ENCODE measurements around the gene PAQR9. TPM values are rescaled to one million over a fixed set of nuclear protein-coding genes. Genes with fewer than 3 reads are reported as not detected.

The PAQR9 gene
- total RNA-seq, 3 donors from 2014 or later (not counting 1 experiment from before 2014, with no cell fraction given): not detected

DNA sequence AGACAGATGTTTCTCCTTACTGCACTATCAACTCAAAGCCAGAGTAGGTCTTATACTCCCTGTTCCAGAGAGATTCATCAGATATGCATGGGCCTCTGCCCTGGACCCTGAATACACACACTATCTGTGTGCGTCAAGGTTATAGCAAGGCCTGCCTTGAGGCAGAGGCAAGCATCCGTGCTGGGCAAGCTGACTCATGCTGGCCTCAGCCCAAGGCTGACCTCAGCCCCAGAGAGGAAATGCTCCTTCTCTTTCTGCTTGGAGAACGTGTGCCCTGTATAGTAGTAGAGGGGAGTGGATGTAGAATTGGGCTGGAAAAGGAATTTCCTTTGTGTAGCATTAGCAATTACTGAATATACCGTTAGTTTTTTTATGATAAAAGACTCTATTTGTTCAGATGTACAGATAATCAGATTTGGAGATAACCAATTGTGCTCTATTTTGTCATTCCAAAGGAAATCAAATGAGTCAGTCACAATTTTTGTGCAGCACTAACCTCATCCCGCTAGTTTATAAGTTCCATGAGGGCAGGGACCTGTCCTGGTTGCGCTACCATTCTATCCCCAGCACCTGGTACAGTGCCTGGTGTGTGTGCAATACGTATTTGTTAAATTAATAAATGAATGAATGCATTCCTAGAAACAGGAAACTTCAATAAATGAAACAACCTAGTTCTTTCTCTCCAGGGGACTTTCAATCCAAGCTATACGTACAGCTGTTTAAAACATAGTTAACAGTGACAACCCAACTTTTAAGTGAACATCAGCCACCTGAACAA, 13.3 kb upstream of the PAQR9 start:
- peak in 1 of 3 donors; percentile 48 for ATAC-seq
- Histone ChIP-seq H3K9me3 (ENCODE audit: control insufficient read depth, insufficient read depth, low read length) (no peaks in the 10 kb centered on the region), H3K27me3 (ENCODE audit: control insufficient read depth, insufficient read depth, low read length) (no peaks in the 10 kb centered on the region), H3K4me3 (ENCODE audit: low read length) (no peak overlapping the region), H3K27ac (ENCODE audit: low read length) (no peak overlapping the region), H3K4me1 (ENCODE audit: control insufficient read depth, insufficient read depth, low read length) (no peaks in the 10 kb centered on the region), H3K36me3 (ENCODE audit: control insufficient read depth, insufficient read depth, low read length) (no peaks in the 10 kb centered on the region)
- 69% methylated on average over 6 of the region's 8 CpGs for WGBS (ENCODE audit: insufficient coverage)
- H3K4me3 Mint-ChIP-seq: no peak overlapping the region
- H3K4me1 Mint-ChIP-seq: no peaks in the 10 kb centered on the region
- TF ChIP-seq, protein P1, sequence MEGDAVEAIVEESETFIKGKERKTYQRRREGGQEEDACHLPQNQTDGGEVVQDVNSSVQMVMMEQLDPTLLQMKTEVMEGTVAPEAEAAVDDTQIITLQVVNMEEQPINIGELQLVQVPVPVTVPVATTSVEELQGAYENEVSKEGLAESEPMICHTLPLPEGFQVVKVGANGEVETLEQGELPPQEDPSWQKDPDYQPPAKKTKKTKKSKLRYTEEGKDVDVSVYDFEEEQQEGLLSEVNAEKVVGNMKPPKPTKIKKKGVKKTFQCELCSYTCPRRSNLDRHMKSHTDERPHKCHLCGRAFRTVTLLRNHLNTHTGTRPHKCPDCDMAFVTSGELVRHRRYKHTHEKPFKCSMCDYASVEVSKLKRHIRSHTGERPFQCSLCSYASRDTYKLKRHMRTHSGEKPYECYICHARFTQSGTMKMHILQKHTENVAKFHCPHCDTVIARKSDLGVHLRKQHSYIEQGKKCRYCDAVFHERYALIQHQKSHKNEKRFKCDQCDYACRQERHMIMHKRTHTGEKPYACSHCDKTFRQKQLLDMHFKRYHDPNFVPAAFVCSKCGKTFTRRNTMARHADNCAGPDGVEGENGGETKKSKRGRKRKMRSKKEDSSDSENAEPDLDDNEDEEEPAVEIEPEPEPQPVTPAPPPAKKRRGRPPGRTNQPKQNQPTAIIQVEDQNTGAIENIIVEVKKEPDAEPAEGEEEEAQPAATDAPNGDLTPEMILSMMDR (IDR thresholded peaks at IDR 0.05): no peak
- H3K27ac Mint-ChIP-seq: no peak overlapping the region
- intact Hi-C loops (cut with micrococcal nuclease): no loop called here
- no peak for DNase-seq
- no peaks in the 10 kb centered on the region for H3K9me3 Mint-ChIP-seq
- H3K27me3 Mint-ChIP-seq (ENCODE audit: low read depth in 2 of 2): peaks cover 12 to 41% of the 10 kb centered on the region in 2 donors
- H3K36me3 Mint-ChIP-seq: no peaks in the 10 kb centered on the region

DNA sequence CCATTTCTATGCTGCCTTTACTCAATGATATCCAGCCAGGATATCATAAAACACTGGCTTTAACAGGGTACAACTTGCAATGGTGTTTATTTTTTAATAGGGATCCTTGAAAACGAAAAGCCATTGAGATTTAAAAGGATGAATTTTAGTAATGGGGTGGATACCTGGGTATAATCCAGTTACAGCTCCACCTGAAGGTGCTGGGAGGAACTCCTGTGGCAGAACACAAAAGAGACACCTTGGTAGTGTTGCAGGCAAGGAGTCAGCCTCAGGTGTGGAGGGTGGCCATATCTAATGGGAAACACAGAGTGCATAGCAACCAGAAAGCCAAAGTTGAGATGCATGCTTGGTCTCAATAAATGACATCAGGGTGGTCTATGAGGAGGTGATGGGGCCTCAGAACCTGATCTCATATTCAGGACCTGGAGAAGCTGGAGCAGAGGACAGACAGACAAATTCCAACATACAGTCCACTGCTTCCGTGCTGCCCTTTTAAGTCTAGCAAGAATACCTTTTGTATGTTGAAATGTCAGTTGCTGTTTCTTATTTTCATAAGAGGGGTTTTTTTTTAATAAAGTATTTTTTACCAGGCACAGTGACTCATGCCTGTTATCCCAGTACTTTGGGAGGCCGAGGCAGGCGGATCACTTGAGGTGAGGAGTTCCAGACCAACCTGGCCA, 12.0 kb upstream of the PAQR9 start:
- H3K27ac ChIP-seq (ENCODE audit: low read length): no peak overlapping the region
- WGBS (ENCODE audit: insufficient coverage): 85% methylated on average over 1 of the region's 4 CpGs
- no peaks in the 10 kb centered on the region for H3K4me1 ChIP-seq (ENCODE audit: control insufficient read depth, insufficient read depth, low read length)
- DNase-seq (no peak), ATAC-seq (no peak)
- TF ChIP-seq, protein P1 (IDR thresholded peaks at IDR 0.05): no peak
- no peak overlapping the region for H3K4me3 Mint-ChIP-seq
- H3K36me3 Mint-ChIP-seq: no peaks in the 10 kb centered on the region
- no peak overlapping the region for H3K4me3 ChIP-seq (ENCODE audit: low read length)
- no peaks in the 10 kb centered on the region for H3K36me3 ChIP-seq (ENCODE audit: control insufficient read depth, insufficient read depth, low read length)
- no peaks in the 10 kb centered on the region for H3K4me1 Mint-ChIP-seq
- H3K27me3 ChIP-seq (ENCODE audit: control insufficient read depth, insufficient read depth, low read length): no peaks in the 10 kb centered on the region
- H3K27ac Mint-ChIP-seq: no peak overlapping the region
- H3K27me3 Mint-ChIP-seq (ENCODE audit: low read depth in 2 of 2): peaks cover 11 to 49% of the 10 kb centered on the region in 2 donors
- intact Hi-C loops (cut with micrococcal nuclease): no loop called here
- no peaks in the 10 kb centered on the region for H3K9me3 ChIP-seq (ENCODE audit: control insufficient read depth, insufficient read depth, low read length)
- H3K9me3 Mint-ChIP-seq: no peaks in the 10 kb centered on the region

DNA sequence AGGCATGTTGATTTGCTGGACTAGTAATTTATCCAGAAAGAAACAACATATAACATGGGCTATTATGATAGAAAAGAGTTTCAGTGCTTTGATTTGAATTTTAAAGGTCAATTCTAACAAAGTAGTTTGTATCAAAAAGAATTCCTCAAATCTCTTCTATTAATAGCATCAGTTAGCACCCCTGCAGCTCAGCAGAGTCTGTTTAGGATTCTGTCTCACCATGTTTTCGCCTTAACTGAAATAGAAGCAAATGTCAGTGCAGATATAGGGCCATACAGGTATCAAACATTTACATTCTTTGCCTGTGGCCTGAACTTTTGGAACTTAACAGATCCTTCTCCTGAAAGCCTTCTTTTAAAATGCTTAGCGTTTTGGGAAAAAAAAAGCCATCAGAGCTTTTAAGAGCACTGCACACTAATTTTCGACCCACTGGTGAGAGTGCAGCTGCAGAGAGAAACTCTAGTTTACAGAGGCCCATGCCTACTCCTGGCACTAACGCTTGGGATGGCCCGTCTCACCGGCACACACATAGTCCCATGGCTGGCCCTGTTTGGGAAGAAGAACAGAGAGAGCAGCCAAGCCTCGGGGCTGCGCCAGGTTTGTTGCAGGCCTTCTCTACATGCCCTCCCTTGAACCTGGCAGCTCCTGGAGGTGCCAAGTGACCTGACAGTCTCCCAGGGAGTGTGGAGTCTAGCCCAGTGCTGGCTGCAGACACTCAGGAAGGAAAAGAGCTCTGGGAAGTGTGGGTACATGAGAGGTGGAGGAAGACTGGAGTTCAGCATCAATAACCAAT, 9.9 kb upstream of the PAQR9 start:
- no peak for DNase-seq
- no peak for ATAC-seq
- Mint-ChIP-seq H3K27me3 (ENCODE audit: low read depth in 2 of 2) (peaks cover 18 to 51% of the 10 kb centered on the region in 2 donors), H3K27ac (no peak overlapping the region), H3K4me3 (no peak overlapping the region), H3K9me3 (no peaks in the 10 kb centered on the region), H3K4me1 (no peaks in the 10 kb centered on the region), H3K36me3 (no peaks in the 10 kb centered on the region)
- TF ChIP-seq, protein P1 (IDR thresholded peaks at IDR 0.05): no peak
- Histone ChIP-seq H3K27ac (ENCODE audit: low read length) (no peak overlapping the region), H3K27me3 (ENCODE audit: control insufficient read depth, insufficient read depth, low read length) (no peaks in the 10 kb centered on the region), H3K4me1 (ENCODE audit: control insufficient read depth, insufficient read depth, low read length) (no peaks in the 10 kb centered on the region), H3K9me3 (ENCODE audit: control insufficient read depth, insufficient read depth, low read length) (no peaks in the 10 kb centered on the region), H3K4me3 (ENCODE audit: low read length) (no peak overlapping the region), H3K36me3 (ENCODE audit: control insufficient read depth, insufficient read depth, low read length) (no peaks in the 10 kb centered on the region)
- 88% methylated on average over 8 of the region's 8 CpGs for WGBS (ENCODE audit: insufficient coverage)
- intact Hi-C loops (cut with micrococcal nuclease): no loop called here
